DND-41 (cell line): ENCODE results near the gene TMEM271.

Source experiments
- ATAC-seq: fragments of 200-7000 bp; cut with Tn5 transposase; 3 replicates; pipeline ENCODE4 v1.9.1; 2021; ENCODE audit warnings: low read depth; ENCODE audit not compliant: insufficient read depth
- DNase-seq: peaks from one replicate; pipeline ENCODE4 v3.0.0-alpha.2; 2020
- H2AFZ ChIP-seq: 2 replicates; pipeline ENCODE4 v1.6.0; 2012; ENCODE audit warnings: low read depth, low read length
- H3K27ac ChIP-seq: 2 replicates; pipeline ENCODE4 v1.5.1; 2012; ENCODE audit warnings: low read length, inconsistent platforms
- H3K27me3 ChIP-seq: fragments of 200-600 bp; sonication (generic); 2 replicates; pipeline ENCODE4 v1.6.0; 2012; ENCODE audit warnings: low read length, mild to moderate bottlenecking, inconsistent platforms; ENCODE audit not compliant: insufficient read depth, poor library complexity
- H3K36me3 ChIP-seq: 2 replicates; pipeline ENCODE4 v1.5.1; 2012; ENCODE audit warnings: low read length, inconsistent platforms; ENCODE audit not compliant: insufficient read depth
- H3K4me1 ChIP-seq: 2 replicates; pipeline ENCODE4 v1.5.1; 2012; ENCODE audit warnings: mild to moderate bottlenecking, low read length; ENCODE audit not compliant: insufficient read depth
- H3K4me2 ChIP-seq: 2 replicates; pipeline ENCODE4 v1.6.0; 2012; ENCODE audit warnings: mild to moderate bottlenecking, moderate library complexity, low read length, inconsistent platforms; ENCODE audit not compliant: insufficient read depth
- H3K4me3 ChIP-seq, 2 experiments: fragments of 200-600 bp in 1 of 2; shearing (Covaris generic) in 1 of 2; 2 replicates each; pipeline ENCODE4 v1.5.1; 2012 to 2016; ENCODE audit warnings: inconsistent platforms in 2 of 2, low read length in 2 of 2, mild to moderate bottlenecking in 2 of 2, low read depth in 1 of 2, moderate library complexity in 1 of 2
- H3K79me2 ChIP-seq: 2 replicates; pipeline ENCODE4 v1.6.0; 2012; ENCODE audit warnings: low read length, inconsistent platforms; ENCODE audit not compliant: insufficient read depth
- H3K9ac ChIP-seq: 2 replicates; pipeline ENCODE4 v1.6.0; 2012; ENCODE audit warnings: low read depth, mild to moderate bottlenecking, inconsistent platforms, low read length, moderate library complexity
- H3K9me3 ChIP-seq: 2 replicates; pipeline ENCODE4 v1.5.1; 2012; ENCODE audit warnings: low read length, moderate library complexity, mild to moderate bottlenecking, inconsistent platforms; ENCODE audit not compliant: insufficient read depth, severe bottlenecking
- H4K20me1 ChIP-seq: 2 replicates; pipeline ENCODE4 v1.6.0; 2012; ENCODE audit warnings: low read length; ENCODE audit not compliant: insufficient read depth
- EZH2 ChIP-seq: IDR thresholded peaks from 3 replicates; pipeline ENCODE4 v1.6.1; 2012; ENCODE audit warnings: borderline replicate concordance, low read depth, mild to moderate bottlenecking, moderate library complexity, low read length, inconsistent platforms; ENCODE audit not compliant: severe bottlenecking
- TF ChIP-seq, protein P1 (sequence below): IDR thresholded peaks from 2 replicates; pipeline ENCODE4 v1.5.1; 2012; ENCODE audit warnings: borderline replicate concordance, low read length, moderate library complexity, mild to moderate bottlenecking; ENCODE audit not compliant: poor library complexity, severe bottlenecking; ENCODE audit errors: extremely low read depth

Gene TMEM271

DNA sequence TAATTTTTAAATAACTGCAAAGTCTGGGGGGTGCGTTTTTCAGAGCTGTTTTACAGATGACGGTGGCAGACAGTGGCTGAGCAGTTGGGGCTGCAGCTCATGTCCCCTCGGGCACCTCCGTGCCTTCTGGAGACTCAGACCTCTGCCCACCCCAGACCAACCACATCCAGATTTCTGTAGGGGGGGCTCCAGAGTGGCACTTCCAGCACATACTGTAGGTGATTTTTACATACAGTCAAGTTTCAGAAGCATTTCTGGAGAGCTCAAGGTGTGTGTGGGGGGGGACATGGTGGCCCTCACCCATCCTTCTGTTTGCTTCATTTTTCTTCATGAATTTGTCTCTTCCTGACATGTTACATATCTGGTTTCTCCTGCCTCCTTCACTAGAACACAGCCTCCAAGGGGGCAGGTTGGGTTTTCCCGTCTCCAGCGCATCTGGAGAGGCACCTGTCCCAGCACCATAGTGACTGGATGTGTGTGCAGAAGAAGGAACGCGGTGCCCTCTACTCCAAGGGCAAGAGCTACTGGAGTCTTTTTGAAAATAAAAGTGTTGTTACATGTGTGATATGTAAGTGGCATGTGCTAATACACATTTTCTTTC, 37.5 kb downstream of the TMEM271 start:
- Histone ChIP-seq H3K9me3 (no peaks in the 10 kb centered on the region), H3K4me3 (no peak overlapping the region), H3K79me2 (no peaks in the 10 kb centered on the region), H2AFZ (no peak overlapping the region), H3K9ac (no peak overlapping the region), H3K4me2 (no peak overlapping the region), H3K4me1 (no peaks in the 10 kb centered on the region), H3K27ac (no peak overlapping the region), H4K20me1 (no peaks in the 10 kb centered on the region), H3K36me3 (peaks cover 45% of the 10 kb centered on the region), H3K27me3 (no peaks in the 10 kb centered on the region)
- DNase-seq (no peak), ATAC-seq (no peak)
- TF ChIP-seq, protein P1, sequence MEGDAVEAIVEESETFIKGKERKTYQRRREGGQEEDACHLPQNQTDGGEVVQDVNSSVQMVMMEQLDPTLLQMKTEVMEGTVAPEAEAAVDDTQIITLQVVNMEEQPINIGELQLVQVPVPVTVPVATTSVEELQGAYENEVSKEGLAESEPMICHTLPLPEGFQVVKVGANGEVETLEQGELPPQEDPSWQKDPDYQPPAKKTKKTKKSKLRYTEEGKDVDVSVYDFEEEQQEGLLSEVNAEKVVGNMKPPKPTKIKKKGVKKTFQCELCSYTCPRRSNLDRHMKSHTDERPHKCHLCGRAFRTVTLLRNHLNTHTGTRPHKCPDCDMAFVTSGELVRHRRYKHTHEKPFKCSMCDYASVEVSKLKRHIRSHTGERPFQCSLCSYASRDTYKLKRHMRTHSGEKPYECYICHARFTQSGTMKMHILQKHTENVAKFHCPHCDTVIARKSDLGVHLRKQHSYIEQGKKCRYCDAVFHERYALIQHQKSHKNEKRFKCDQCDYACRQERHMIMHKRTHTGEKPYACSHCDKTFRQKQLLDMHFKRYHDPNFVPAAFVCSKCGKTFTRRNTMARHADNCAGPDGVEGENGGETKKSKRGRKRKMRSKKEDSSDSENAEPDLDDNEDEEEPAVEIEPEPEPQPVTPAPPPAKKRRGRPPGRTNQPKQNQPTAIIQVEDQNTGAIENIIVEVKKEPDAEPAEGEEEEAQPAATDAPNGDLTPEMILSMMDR: no peak
- TF ChIP-seq EZH2: no peak

DNA sequence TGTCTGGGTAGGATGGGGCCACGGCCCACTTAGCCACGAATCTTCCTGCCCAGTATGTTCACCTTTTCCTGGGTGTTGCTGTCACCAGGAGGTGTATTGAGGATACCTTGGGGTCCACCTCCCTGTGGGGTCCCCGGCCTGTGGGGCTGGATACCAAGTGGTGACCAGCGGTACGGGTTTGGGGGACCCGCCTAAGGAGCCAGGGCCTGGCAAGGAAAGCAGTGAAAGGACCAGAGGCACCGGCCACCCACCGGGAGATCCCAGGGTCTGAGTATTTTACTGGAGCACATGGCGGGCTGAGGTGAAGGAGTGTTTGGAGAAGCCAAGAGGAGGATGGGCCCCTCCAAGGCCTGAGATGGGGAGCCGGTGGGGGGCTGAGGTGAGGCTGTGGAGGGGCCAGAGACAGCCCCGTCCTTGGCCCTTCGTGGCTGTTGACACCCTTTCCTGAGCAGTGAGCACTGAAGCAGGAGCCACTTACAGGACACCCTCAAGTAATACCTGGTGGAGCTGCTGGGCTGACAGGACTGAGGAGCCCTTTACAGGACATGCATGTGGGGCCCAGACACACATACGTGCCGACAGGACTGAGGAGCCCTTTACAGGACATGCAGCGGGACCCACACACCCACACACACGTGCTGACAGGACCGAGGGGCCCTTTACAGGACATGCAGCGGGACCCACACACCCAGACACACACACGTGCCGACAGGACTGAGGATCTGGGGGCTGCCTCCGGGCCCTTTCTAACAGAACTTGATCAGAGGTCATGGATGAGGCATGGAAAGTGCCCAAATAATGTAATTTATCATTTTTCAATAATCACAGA, 38.4 kb downstream of the TMEM271 start:
- Histone ChIP-seq H3K27me3 (no peaks in the 10 kb centered on the region), H3K4me1 (no peaks in the 10 kb centered on the region), H3K9ac (no peak overlapping the region), H3K79me2 (no peaks in the 10 kb centered on the region), H3K4me3 (no peak overlapping the region), H3K9me3 (no peaks in the 10 kb centered on the region), H3K27ac (no peak overlapping the region), H4K20me1 (no peaks in the 10 kb centered on the region), H2AFZ (no peak overlapping the region), H3K4me2 (no peak overlapping the region), H3K36me3 (peaks cover 55% of the 10 kb centered on the region)
- ATAC-seq (no peak), DNase-seq (no peak)
- no peak for TF ChIP-seq EZH2
- TF ChIP-seq, protein P1: no peak

DNA sequence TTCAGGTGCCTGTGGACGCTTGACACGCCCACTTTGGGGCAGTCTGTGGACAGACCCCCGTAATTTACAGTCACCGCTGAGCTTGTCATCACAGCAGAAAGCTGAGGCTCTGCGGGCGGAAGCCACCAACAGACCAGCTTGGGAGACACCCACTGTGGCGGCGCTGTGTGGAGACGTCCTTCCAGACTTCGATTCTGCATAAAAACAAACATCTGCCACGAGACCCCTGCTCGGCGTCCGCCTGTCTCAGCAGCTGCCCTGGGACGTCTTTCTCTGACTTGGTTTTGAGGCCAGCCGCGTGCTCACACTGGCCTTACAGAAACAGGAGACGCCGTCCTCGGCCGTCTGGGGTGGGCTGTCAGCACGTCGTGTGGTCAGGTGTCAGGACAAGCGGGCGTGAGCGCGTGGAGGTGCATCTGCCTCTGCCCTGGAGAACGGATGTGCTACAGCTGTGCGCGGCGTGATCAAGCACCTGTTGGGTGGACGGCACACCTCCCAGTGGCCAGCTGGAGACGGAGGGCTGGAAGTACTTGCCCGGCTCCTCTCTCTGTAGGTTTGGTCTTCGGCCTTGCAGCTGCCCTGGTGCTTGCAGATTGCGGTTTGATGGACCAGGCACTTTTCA, 39.6 kb downstream of the TMEM271 start:
- TF ChIP-seq, protein P1: no peak
- no peak for TF ChIP-seq EZH2
- peaks cover 67% of the 10 kb centered on the region for H3K36me3 ChIP-seq
- H3K4me2 ChIP-seq: no peak overlapping the region
- H3K27ac ChIP-seq: no peak overlapping the region
- no peaks in the 10 kb centered on the region for H3K9me3 ChIP-seq
- no peaks in the 10 kb centered on the region for H3K4me1 ChIP-seq
- no peaks in the 10 kb centered on the region for H3K79me2 ChIP-seq
- H2AFZ ChIP-seq: no peak overlapping the region
- H3K9ac ChIP-seq: no peak overlapping the region
- DNase-seq: no peak
- no peak overlapping the region for H3K4me3 ChIP-seq
- ATAC-seq: no peak
- H4K20me1 ChIP-seq: no peaks in the 10 kb centered on the region
- no peaks in the 10 kb centered on the region for H3K27me3 ChIP-seq
